ENCODE measurements around the gene MTLN.

- TF ChIP-seq EZH2 (IDR thresholded peaks at IDR 0.05): no peak
- no peak for TF ChIP-seq POLR2AphosphoS5 (IDR thresholded peaks at IDR 0.05; ENCODE audit: borderline replicate concordance, low read depth, low read length)
Measured at GRCh38 chr2:110215566-110216158, 3.3 kb upstream of the MTLN start.
